PC-3 (cell line): ENCODE results near the gene TRIOBP. TPM values are rescaled to one million over a fixed set of nuclear protein-coding genes. Genes with fewer than 3 reads are reported as not detected.
A peak's percentile ranks its signal among the peaks of the same experiment; 100 is the strongest.

Experiments
- ATAC-seq: fragments of 200-7000 bp; cut with Tn5 transposase; 2 replicates; pipeline ENCODE4 v1.9.1; 2020; ENCODE audit warnings: mild to moderate bottlenecking, moderate library complexity
- BruUV-seq: library from RNA; stranded (reverse); fragments of 400-500 nt; replicated peaks from 2 replicates; lab custom pipeline; 2021; lab: Mats Ljungman, UMichigan
- CTCF ChIA-PET: fragments of 300-600 bp; sonication (Branson Sonifier 250); formaldehyde crosslinking; loops from one replicate; lab custom pipeline; 2022; ENCODE audit warnings: antibody characterized with exemption; lab: Charles Lee
- POLR2A ChIA-PET: fragments of 300-600 bp; sonication (Branson Sonifier 250); formaldehyde crosslinking; loops from one replicate; lab custom pipeline; 2022; ENCODE audit warnings: antibody characterized with exemption; ENCODE audit not compliant: unreplicated experiment; lab: Charles Lee
- DNase-seq: peaks from one replicate; pipeline ENCODE4 v3.0.0-alpha.2; 2015
- H2AFZ ChIP-seq: fragments of 300-600 bp; sonication (generic); 2 replicates; pipeline ENCODE4 v1.6.0; 2016; ENCODE audit warnings: antibody characterized with exemption, low read length
- H3F3A ChIP-seq: fragments of 300-600 bp; sonication (generic); one replicate; pipeline ENCODE4 v1.6.0; 2017; ENCODE audit warnings: antibody characterized with exemption, low read length, control low read depth, mild to moderate bottlenecking; ENCODE audit not compliant: unreplicated experiment
- H3K27ac ChIP-seq: fragments of 300-600 bp; sonication (generic); 2 replicates; pipeline ENCODE4 v1.5.1; 2016; ENCODE audit warnings: mild to moderate bottlenecking, low read length
- H3K27me3 ChIP-seq: fragments of 300-600 bp; sonication (generic); 2 replicates; pipeline ENCODE4 v1.6.1; 2016; ENCODE audit warnings: low read length, mixed read lengths
- H3K36me3 ChIP-seq: fragments of 300-600 bp; sonication (generic); 2 replicates; pipeline ENCODE4 v1.6.1; 2016; ENCODE audit warnings: low read depth, mixed run types, low read length, mixed read lengths
- H3K4me1 ChIP-seq: fragments of 300-600 bp; sonication (generic); 2 replicates; pipeline ENCODE4 v1.5.1; 2016; ENCODE audit warnings: low read length; ENCODE audit not compliant: insufficient read depth
- H3K4me2 ChIP-seq: fragments of 300-600 bp; sonication (generic); 2 replicates; pipeline ENCODE4 v1.6.0; 2016; ENCODE audit warnings: low read length
- H3K4me3 ChIP-seq: fragments of 300-600 bp; sonication (generic); 2 replicates; pipeline ENCODE4 v1.5.1; 2016; ENCODE audit warnings: mild to moderate bottlenecking, low read length, mixed read lengths
- H3K79me2 ChIP-seq: fragments of 300-600 bp; sonication (generic); 2 replicates; pipeline ENCODE4 v1.6.1; 2017; ENCODE audit warnings: low read length, mixed read lengths
- H3K9ac ChIP-seq: fragments of 300-600 bp; sonication (generic); 2 replicates; pipeline ENCODE4 v1.6.0; 2016; ENCODE audit warnings: mild to moderate bottlenecking, low read length
- H3K9me2 ChIP-seq: fragments of 300-600 bp; sonication (generic); replicated peaks from 2 replicates; pipeline ENCODE4 v1.6.1; 2016; ENCODE audit warnings: mixed run types, low read length, mixed read lengths
- H3K9me3 ChIP-seq: fragments of 300-600 bp; sonication (generic); 2 replicates; pipeline ENCODE4 v1.6.1; 2016; ENCODE audit warnings: low read length, mixed read lengths
- H4K20me1 ChIP-seq: fragments of 300-600 bp; sonication (generic); 2 replicates; pipeline ENCODE4 v1.6.1; 2016; ENCODE audit warnings: low read length, mixed read lengths
- EZH2 ChIP-seq: fragments of 300-600 bp; sonication (generic); IDR thresholded peaks from one replicate; pipeline ENCODE4 v1.6.1; 2017; ENCODE audit warnings: antibody characterized with exemption, mild to moderate bottlenecking, low read length; ENCODE audit not compliant: unreplicated experiment
- EZH2phosphoT487 ChIP-seq: fragments of 300-600 bp; sonication (generic); IDR thresholded peaks from 2 replicates; pipeline ENCODE4 v1.6.1; 2018; ENCODE audit warnings: mild to moderate bottlenecking, antibody characterized with exemption, low read length, borderline replicate concordance
- intact Hi-C: fragments of 100-400 bp; cut with micrococcal nuclease; formaldehyde crosslinking; loops from 2 replicates; pipeline ENCODE4 v1.9.0; 2023
- total RNA-seq: library from RNA; depleted of rRNA; stranded (reverse); fragments of >200 nt; gene quantifications from 2 replicates; pipeline ENCODE4 v1.2.3, GENCODE V29; 2014
- TF ChIP-seq, protein P1 (sequence below): fragments of 300-600 bp; sonication (generic); conservative IDR thresholded peaks from 2 replicates; pipeline ENCODE4 v1.5.1; 2017; ENCODE audit warnings: antibody characterized with exemption, low read depth, mild to moderate bottlenecking, low read length

TRIOBP gene
- total RNA-seq, 1 experiment from 2014 or later: 64.5 TPM

DNA sequence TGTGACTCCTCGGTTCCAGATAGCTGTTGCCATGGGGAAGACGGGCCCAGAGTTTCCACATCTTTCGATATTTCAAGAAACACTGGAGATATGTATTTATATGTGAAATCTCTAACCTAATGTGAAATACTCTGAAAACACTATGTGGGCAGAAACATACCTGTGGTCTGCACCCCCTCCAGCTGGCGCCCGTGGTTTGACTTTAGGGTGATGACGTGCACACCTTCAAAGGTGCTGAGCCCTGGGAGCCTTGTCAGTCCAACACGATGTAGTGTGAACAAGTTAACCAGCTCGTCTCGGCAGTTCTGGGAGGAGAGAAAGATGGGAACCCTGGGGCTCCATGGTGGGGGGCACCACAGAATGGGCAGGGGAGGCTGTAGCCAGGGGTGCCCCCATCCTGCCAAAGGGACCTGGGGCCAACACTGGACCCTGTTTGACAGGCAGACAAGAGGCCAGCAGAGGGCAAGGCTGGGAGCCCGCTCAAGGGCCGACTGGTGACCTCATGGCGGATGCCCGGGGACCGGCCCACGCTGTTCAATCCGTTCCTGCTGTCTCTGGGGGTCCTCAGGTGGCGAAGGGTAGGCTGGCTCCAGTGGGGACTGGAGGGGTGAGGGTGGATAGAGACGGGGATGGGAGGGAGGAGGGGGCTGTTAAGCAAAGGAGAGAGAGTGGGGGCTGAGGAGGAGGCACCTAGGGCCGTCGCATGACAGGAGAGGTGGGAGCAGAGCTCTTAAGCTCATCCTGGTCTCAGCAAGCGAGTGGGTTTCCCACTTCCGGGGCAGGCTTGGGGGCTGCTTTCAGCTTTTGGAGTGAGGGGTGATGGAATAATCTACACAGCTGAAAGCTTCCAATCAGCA is 43.8 kb downstream of the TRIOBP start:
- Histone ChIP-seq H2AFZ (no peak overlapping the region), H3F3A (no peaks in the 10 kb centered on the region), H3K9me2 (no peaks in the 10 kb centered on the region), H3K4me3 (no peak overlapping the region), H3K4me1 (peaks cover 36% of the 10 kb centered on the region), H3K4me2 (no peak overlapping the region), H3K27me3 (no peaks in the 10 kb centered on the region), H3K27ac (no peak overlapping the region), H3K79me2 (peaks cover 16% of the 10 kb centered on the region), H3K9me3 (no peaks in the 10 kb centered on the region), H3K9ac (no peak overlapping the region), H3K36me3 (no peaks in the 10 kb centered on the region), H4K20me1 (no peaks in the 10 kb centered on the region)
- ChIA-PET POLR2A (no interaction called here), CTCF (no interaction called here)
- ATAC-seq (no peak), DNase-seq (no peak)
- TF ChIP-seq EZH2: no peak
- TF ChIP-seq, protein P1, sequence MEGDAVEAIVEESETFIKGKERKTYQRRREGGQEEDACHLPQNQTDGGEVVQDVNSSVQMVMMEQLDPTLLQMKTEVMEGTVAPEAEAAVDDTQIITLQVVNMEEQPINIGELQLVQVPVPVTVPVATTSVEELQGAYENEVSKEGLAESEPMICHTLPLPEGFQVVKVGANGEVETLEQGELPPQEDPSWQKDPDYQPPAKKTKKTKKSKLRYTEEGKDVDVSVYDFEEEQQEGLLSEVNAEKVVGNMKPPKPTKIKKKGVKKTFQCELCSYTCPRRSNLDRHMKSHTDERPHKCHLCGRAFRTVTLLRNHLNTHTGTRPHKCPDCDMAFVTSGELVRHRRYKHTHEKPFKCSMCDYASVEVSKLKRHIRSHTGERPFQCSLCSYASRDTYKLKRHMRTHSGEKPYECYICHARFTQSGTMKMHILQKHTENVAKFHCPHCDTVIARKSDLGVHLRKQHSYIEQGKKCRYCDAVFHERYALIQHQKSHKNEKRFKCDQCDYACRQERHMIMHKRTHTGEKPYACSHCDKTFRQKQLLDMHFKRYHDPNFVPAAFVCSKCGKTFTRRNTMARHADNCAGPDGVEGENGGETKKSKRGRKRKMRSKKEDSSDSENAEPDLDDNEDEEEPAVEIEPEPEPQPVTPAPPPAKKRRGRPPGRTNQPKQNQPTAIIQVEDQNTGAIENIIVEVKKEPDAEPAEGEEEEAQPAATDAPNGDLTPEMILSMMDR: no peak
- no peak for TF ChIP-seq EZH2phosphoT487
- intact Hi-C loops: loop anchor here (10.0 kb wide), 1 partner anchor 46 kb away; the partner anchor contains the start of gene TRIOBP
- no TSS peak for BruUV-seq

DNA sequence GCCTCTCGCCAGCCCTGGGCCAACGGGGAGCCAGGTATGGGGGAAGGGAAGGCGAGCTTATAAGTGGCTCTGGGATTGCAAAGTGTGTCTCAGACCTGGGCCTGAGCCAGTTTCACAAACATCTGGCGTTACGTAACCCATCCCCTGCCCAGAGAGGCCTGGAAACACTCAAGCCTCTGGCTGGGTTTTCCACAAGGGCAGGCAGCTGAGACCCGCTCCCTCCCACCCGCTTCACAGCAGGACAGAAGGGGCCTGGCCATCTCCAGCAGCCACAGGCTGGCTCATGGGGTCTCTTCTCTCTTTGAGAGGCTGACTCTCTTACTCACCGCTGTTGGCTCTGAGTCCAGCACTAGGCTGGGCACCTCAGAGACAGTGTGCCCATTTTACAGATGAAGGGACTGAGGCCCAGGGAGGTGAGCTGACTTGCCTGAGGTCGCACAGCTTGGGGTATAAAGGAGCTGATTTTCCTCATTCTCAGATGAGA is 44.5 kb downstream of the TRIOBP start:
- TF ChIP-seq, protein P1: no peak
- no peak for TF ChIP-seq EZH2
- TF ChIP-seq EZH2phosphoT487: no peak
- Histone ChIP-seq H3K36me3 (no peaks in the 10 kb centered on the region), H3K79me2 (peaks cover 18% of the 10 kb centered on the region), H3K4me1 (peaks cover 36% of the 10 kb centered on the region), H3K9ac (no peak overlapping the region), H3F3A (no peaks in the 10 kb centered on the region), H3K27ac (0 out of 2 replicates have a peak overlapping the region, but pooled peaks have one; percentile 62), H3K9me2 (no peaks in the 10 kb centered on the region), H3K27me3 (no peaks in the 10 kb centered on the region), H3K4me2 (no peak overlapping the region), H4K20me1 (no peaks in the 10 kb centered on the region), H2AFZ (no peak overlapping the region), H3K9me3 (no peaks in the 10 kb centered on the region), H3K4me3 (no peak overlapping the region)
- ChIA-PET POLR2A (no interaction called here), CTCF (interaction anchor here (0.5 kb wide), 1 partner anchor 22 kb away, joined by 4 read pairs; no protein-coding TSS in a partner anchor)
- peak; percentile 39 for DNase-seq
- no peak for ATAC-seq
- intact Hi-C loops: loop anchor here (10.0 kb wide), 1 partner anchor 47 kb away; the partner anchor contains the start of gene TRIOBP
- BruUV-seq: no TSS peak
